ENCODE results near the gene SLC35A4. TPM values are rescaled to one million over a fixed set of nuclear protein-coding genes. Genes with fewer than 3 reads are reported as not detected.
A peak's percentile ranks its signal among the peaks of the same experiment; 100 is the strongest.

Gene SLC35A4
- total and polyA plus RNA-seq, 2 of the 13 experiments (the other 11 are each of a cell fraction or from before 2014, with no cell fraction given): 0.71 to 4.0 TPM

DNA sequence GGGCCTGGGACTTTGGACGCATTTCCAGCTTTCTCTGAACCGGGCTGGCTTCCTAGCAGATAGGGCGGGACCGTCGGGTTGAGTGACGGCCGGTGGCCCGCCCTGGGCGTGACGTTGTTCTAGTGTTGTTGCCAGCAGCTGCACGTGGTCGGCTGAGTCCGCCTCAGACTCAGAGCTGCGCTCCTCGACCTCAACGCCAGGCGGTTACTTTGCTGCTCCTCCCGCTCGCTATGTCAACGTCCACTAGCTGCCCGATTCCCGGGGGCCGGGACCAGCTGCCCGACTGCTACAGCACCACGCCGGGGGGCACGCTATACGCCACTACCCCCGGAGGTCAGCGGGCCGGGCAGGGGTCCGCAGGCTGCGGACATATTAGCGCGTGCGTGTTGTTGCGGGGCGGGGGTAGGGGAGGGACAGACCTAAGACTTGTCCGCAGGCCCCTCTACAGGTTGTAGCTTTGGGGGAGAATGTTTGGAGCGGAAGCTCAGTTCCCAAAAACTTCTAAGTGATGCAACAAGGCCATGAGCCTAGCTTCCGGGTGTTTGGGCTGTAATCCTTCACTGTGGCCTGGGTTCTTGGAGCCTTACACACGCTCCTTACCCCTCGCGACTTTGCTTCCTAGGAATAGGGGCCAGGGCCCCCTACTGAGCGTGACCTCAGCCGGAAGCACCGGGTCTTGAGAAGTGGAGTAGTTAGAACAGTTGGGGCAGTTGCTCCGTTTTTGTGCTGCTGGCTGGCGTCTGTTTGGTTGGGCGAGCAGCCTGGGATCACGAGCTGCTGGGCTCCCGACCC is 16.9 kb upstream of the SLC35A4 start, which contains the start of gene EIF4EBP3 (continued):
- TF ChIP-seq, protein P1, sequence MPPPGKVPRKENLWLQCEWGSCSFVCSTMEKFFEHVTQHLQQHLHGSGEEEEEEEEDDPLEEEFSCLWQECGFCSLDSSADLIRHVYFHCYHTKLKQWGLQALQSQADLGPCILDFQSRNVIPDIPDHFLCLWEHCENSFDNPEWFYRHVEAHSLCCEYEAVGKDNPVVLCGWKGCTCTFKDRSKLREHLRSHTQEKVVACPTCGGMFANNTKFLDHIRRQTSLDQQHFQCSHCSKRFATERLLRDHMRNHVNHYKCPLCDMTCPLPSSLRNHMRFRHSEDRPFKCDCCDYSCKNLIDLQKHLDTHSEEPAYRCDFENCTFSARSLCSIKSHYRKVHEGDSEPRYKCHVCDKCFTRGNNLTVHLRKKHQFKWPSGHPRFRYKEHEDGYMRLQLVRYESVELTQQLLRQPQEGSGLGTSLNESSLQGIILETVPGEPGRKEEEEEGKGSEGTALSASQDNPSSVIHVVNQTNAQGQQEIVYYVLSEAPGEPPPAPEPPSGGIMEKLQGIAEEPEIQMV (CRISPR knock-in tag; IDR thresholded peaks at IDR 0.05; ENCODE audit: low read depth): peak; percentile 22; the same call in 1 of the 2 replicates
- TF ChIP-seq CEBPG (CRISPR knock-in tag; IDR thresholded peaks at IDR 0.05) (peak; percentile 6; the same call in 1 of the 2 replicates), NRL (CRISPR knock-in tag; IDR thresholded peaks at IDR 0.05; ENCODE audit: borderline replicate concordance) (no peak), TBP (CRISPR knock-in tag; IDR thresholded peaks at IDR 0.05) (no peak), TP53 (CRISPR knock-in tag; conservative IDR thresholded peaks at IDR 0.05) (0 out of 2 replicates have a peak, but pooled peaks have one; percentile 48), ZNF335 (CRISPR knock-in tag; IDR thresholded peaks at IDR 0.05) (no peak), ZFP37 (CRISPR knock-in tag; IDR thresholded peaks at IDR 0.05; ENCODE audit: borderline replicate concordance) (0 out of 2 replicates have a peak, but pooled peaks have one; percentile 42), SMARCE1 (IDR thresholded peaks at IDR 0.05; ENCODE audit: borderline replicate concordance) (no peak), KLF12 (CRISPR knock-in tag; IDR thresholded peaks at IDR 0.05; ENCODE audit: borderline replicate concordance) (0 out of 2 replicates have a peak, but pooled peaks have one; percentile 44), ZNF253 (CRISPR knock-in tag; IDR thresholded peaks at IDR 0.05; ENCODE audit: borderline replicate concordance) (no peak), NFKB2 (CRISPR knock-in tag; IDR thresholded peaks at IDR 0.05; ENCODE audit: borderline replicate concordance) (peak; percentile 52; the same call in 1 of the 2 replicates), ZNF124 (CRISPR knock-in tag; IDR thresholded peaks at IDR 0.05) (0 out of 2 replicates have a peak, but pooled peaks have one; percentile 63), SMAD3 (CRISPR knock-in tag; IDR thresholded peaks at IDR 0.05) (peak; percentile 62; the same call in 1 of the 2 replicates), ETV6 (CRISPR knock-in tag; conservative IDR thresholded peaks at IDR 0.05) (0 out of 2 replicates have a peak, but pooled peaks have one; percentile 39), ZMAT3 (CRISPR knock-in tag; conservative IDR thresholded peaks at IDR 0.05) (0 out of 2 replicates have a peak, but pooled peaks have one; percentile 29), CREB1 (IDR thresholded peaks at IDR 0.05) (peak; percentile 90), CREB1 (CRISPR knock-in tag; IDR thresholded peaks at IDR 0.05) (peak; percentile 86), PITX1 (CRISPR knock-in tag; IDR thresholded peaks at IDR 0.05) (0 out of 2 replicates have a peak, but pooled peaks have one; percentile 34)
- TF ChIP-seq, protein P2, sequence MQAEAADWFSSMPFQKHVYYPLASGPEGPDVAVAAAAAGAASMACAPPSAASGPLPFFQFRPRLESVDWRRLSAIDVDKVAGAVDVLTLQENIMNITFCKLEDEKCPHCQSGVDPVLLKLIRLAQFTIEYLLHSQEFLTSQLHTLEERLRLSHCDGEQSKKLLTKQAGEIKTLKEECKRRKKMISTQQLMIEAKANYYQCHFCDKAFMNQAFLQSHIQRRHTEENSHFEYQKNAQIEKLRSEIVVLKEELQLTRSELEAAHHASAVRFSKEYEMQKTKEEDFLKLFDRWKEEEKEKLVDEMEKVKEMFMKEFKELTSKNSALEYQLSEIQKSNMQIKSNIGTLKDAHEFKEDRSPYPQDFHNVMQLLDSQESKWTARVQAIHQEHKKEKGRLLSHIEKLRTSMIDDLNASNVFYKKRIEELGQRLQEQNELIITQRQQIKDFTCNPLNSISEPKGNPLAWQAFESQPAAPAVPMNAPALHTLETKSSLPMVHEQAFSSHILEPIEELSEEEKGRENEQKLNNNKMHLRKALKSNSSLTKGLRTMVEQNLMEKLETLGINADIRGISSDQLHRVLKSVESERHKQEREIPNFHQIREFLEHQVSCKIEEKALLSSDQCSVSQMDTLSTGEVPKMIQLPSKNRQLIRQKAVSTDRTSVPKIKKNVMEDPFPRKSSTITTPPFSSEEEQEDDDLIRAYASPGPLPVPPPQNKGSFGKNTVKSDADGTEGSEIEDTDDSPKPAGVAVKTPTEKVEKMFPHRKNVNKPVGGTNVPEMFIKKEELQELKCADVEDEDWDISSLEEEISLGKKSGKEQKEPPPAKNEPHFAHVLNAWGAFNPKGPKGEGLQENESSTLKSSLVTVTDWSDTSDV (CRISPR knock-in tag; IDR thresholded peaks at IDR 0.05): no peak
- TF ChIP-seq, protein P3, sequence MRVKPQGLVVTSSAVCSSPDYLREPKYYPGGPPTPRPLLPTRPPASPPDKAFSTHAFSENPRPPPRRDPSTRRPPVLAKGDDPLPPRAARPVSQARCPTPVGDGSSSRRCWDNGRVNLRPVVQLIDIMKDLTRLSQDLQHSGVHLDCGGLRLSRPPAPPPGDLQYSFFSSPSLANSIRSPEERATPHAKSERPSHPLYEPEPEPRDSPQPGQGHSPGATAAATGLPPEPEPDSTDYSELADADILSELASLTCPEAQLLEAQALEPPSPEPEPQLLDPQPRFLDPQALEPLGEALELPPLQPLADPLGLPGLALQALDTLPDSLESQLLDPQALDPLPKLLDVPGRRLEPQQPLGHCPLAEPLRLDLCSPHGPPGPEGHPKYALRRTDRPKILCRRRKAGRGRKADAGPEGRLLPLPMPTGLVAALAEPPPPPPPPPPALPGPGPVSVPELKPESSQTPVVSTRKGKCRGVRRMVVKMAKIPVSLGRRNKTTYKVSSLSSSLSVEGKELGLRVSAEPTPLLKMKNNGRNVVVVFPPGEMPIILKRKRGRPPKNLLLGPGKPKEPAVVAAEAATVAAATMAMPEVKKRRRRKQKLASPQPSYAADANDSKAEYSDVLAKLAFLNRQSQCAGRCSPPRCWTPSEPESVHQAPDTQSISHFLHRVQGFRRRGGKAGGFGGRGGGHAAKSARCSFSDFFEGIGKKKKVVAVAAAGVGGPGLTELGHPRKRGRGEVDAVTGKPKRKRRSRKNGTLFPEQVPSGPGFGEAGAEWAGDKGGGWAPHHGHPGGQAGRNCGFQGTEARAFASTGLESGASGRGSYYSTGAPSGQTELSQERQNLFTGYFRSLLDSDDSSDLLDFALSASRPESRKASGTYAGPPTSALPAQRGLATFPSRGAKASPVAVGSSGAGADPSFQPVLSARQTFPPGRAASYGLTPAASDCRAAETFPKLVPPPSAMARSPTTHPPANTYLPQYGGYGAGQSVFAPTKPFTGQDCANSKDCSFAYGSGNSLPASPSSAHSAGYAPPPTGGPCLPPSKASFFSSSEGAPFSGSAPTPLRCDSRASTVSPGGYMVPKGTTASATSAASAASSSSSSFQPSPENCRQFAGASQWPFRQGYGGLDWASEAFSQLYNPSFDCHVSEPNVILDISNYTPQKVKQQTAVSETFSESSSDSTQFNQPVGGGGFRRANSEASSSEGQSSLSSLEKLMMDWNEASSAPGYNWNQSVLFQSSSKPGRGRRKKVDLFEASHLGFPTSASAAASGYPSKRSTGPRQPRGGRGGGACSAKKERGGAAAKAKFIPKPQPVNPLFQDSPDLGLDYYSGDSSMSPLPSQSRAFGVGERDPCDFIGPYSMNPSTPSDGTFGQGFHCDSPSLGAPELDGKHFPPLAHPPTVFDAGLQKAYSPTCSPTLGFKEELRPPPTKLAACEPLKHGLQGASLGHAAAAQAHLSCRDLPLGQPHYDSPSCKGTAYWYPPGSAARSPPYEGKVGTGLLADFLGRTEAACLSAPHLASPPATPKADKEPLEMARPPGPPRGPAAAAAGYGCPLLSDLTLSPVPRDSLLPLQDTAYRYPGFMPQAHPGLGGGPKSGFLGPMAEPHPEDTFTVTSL (CRISPR knock-in tag; IDR thresholded peaks at IDR 0.05; ENCODE audit: borderline replicate concordance): no peak

All from HepG2 (cell line).